Activated B cell treated with CpG ODN at 0.5 μM for 24 hours (primary cell): ENCODE measurements around the gene HBS1L. TPM values are rescaled to one million over a fixed set of nuclear protein-coding genes. Genes with fewer than 3 reads are reported as not detected.

Source experiments
- ATAC-seq: fragments of 200-7000 bp; cut with Tn5 transposase; one replicate; pipeline ENCODE4 v1.10.0; 2021; ENCODE audit warnings: low read depth, mild to moderate bottlenecking, moderate library complexity
- CTCF ChIA-PET: fragments of 350-600 bp; sonication (Branson Sonifier 250); formaldehyde crosslinking; loops from one replicate; lab custom pipeline; 2021; ENCODE audit warnings: antibody characterized with exemption; lab: Charles Lee
- POLR2A ChIA-PET: fragments of 350-600 bp; sonication (Branson Sonifier 250); formaldehyde crosslinking; loops from one replicate; lab custom pipeline; 2021; ENCODE audit warnings: antibody characterized with exemption; lab: Charles Lee
- DNase-seq: peaks from one replicate; pipeline ENCODE4 v3.0.0; 2022
- H3K27ac Mint-ChIP-seq: one replicate; pipeline ENCODE4 v1.8.0; 2020; ENCODE audit warnings: mixed read lengths
- H3K27me3 Mint-ChIP-seq: one replicate; pipeline ENCODE4 v1.8.0; 2021; ENCODE audit warnings: mixed read lengths
- H3K36me3 Mint-ChIP-seq: one replicate; pipeline ENCODE4 v1.8.0; 2021; ENCODE audit warnings: low read depth, mixed read lengths
- H3K4me1 Mint-ChIP-seq: one replicate; pipeline ENCODE4 v1.8.0; 2021; ENCODE audit warnings: mixed read lengths
- H3K4me3 Mint-ChIP-seq: one replicate; pipeline ENCODE4 v1.8.0; 2020; ENCODE audit warnings: mild to moderate bottlenecking, mixed read lengths
- H3K9me3 Mint-ChIP-seq: one replicate; pipeline ENCODE4 v1.8.0; 2020; ENCODE audit warnings: mixed read lengths
- intact Hi-C: fragments of 100-400 bp; cut with micrococcal nuclease; formaldehyde crosslinking; loops from one replicate; pipeline ENCODE4 v1.15.1; 2024
- total RNA-seq: library from RNA; stranded (reverse); gene quantifications from 2 replicates; pipeline ENCODE4 v1.2.3, GENCODE V29; 2022
- TF ChIP-seq, protein P1 (sequence below): fragments of 200-600 bp; IDR thresholded peaks from one replicate; pipeline ENCODE4 v1.8.0; 2022; ENCODE audit warnings: antibody characterized with exemption, mild to moderate bottlenecking

HBS1L gene
- total RNA-seq, 1 donor from 2014 or later, result 67.5 TPM

DNA sequence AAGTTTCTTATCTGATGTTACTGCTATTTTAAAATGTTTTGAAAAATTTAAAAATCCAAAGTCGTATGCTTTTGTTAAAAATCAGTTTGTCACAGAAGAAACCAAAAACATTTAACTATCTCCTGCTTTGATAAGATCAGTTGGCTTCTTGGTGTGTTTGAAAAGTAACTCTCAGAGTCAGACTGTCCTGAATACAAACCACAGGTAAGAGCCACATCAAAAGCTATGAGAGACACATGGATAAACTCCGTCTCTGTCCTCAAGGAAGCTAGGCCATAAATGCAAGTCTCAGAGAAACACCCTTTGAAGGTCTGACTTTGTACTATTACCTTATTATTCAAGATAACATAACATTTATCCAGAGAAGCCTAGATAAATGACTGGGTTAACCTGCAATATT, 7.7 kb downstream of the HBS1L start:
- Mint-ChIP-seq H3K9me3 (no peaks in the 10 kb centered on the region), H3K27ac (no peak overlapping the region), H3K4me1 (peaks cover 48% of the 10 kb centered on the region), H3K27me3 (no peaks in the 10 kb centered on the region), H3K36me3 (peaks cover 33% of the 10 kb centered on the region), H3K4me3 (no peak overlapping the region)
- POLR2A ChIA-PET, result interaction anchor here (1.7 kb wide), 1 partner anchor 8 kb away, joined by 8 read pairs; the partner anchor contains the start of gene HBS1L
- TF ChIP-seq, protein P1, sequence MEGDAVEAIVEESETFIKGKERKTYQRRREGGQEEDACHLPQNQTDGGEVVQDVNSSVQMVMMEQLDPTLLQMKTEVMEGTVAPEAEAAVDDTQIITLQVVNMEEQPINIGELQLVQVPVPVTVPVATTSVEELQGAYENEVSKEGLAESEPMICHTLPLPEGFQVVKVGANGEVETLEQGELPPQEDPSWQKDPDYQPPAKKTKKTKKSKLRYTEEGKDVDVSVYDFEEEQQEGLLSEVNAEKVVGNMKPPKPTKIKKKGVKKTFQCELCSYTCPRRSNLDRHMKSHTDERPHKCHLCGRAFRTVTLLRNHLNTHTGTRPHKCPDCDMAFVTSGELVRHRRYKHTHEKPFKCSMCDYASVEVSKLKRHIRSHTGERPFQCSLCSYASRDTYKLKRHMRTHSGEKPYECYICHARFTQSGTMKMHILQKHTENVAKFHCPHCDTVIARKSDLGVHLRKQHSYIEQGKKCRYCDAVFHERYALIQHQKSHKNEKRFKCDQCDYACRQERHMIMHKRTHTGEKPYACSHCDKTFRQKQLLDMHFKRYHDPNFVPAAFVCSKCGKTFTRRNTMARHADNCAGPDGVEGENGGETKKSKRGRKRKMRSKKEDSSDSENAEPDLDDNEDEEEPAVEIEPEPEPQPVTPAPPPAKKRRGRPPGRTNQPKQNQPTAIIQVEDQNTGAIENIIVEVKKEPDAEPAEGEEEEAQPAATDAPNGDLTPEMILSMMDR, result no peak
- CTCF ChIA-PET, result no interaction called here
- intact Hi-C loops, result no loop called here
- DNase-seq, result no peak
- ATAC-seq, result no peak

DNA sequence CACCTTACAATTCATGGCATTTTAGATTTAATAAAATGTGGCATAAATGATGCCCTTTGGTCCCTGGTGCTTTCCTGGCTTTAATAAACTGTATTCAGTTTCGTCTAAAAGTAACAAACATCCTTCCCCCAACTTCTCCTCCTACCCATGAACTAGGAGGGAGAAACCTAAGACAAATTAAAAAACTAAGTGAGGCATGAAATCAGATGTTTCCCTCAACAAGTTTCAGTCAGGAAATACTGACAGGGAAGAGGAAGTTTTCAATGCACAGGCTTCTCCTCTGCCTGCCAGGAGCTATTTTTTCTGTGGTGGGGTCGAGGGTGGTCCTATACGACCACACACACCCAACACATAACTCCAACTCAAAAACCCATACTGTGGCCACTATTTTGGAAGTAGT, 10.0 kb downstream of the HBS1L start:
- Mint-ChIP-seq H3K9me3 (no peaks in the 10 kb centered on the region), H3K4me1 (peaks cover 41% of the 10 kb centered on the region), H3K36me3 (peaks cover 36% of the 10 kb centered on the region), H3K4me3 (peak overlapping the region; percentile 26), H3K27me3 (no peaks in the 10 kb centered on the region), H3K27ac (peak overlapping the region; percentile 43)
- DNase-seq (no peak), ATAC-seq (peak; percentile 21)
- TF ChIP-seq, protein P1, result no peak
- intact Hi-C loops, result loop anchor here (1.0 to 2.0 kb wide), 2 partner anchors 10 to 14 kb away; partner anchors contain the start of gene HBS1L
- CTCF ChIA-PET, result no interaction called here
- POLR2A ChIA-PET, result interaction anchor here (1.0 kb wide), 1 partner anchor 10 kb away, joined by 4 read pairs; the partner anchor contains the start of gene HBS1L

DNA sequence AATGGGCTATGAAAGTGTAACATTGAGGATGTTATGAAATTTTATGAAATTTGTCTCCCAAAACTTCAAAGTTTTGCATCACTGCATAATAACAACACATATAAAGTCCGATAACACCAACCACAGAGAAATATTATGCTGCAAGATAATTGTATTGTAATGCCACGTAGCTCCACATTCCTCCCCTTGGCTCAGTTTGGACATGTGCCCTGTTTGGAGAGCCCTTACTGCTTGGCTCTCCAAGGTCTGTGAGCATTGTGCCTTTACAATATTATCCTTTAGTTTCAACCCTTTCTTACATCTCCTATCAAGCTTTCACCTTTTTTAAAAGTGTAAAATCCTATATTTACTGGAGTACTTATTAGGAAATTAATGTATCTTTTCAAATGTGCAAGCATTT, 10.8 kb downstream of the HBS1L start:
- no peak overlapping the region for H3K27ac Mint-ChIP-seq
- no peak for DNase-seq
- no peak for ATAC-seq
- no peak overlapping the region for H3K4me3 Mint-ChIP-seq
- peaks cover 39% of the 10 kb centered on the region for H3K36me3 Mint-ChIP-seq
- CTCF ChIA-PET, result no interaction called here
- H3K27me3 Mint-ChIP-seq, result no peaks in the 10 kb centered on the region
- TF ChIP-seq, protein P1, result no peak
- no peaks in the 10 kb centered on the region for H3K9me3 Mint-ChIP-seq
- intact Hi-C loops, result loop anchor here (2.0 kb wide), 1 partner anchor 13 kb away; no protein-coding TSS in a partner anchor
- peaks cover 41% of the 10 kb centered on the region for H3K4me1 Mint-ChIP-seq
- POLR2A ChIA-PET, result interaction anchor here (1.4 kb wide), 1 partner anchor 11 kb away, joined by 3 read pairs; the partner anchor contains the start of gene HBS1L

DNA sequence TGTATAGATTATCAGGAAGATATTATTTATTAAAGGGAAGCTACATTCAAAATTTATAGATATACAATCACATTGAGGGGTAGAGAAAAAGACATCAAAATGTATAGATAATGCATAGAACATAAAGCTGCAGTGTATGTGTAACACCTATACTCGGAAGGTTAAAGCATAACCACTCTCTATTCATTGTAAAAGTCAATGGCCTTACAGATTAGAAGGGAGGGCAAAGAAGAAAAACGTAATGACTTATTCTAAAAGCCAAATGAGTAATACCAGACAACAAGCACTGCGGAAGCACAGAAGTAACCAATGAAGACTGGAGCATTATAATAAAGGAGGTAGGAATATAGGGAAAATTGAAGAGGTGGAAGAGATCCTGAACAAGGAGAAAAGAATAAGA, 11.3 kb downstream of the HBS1L start:
- no peaks in the 10 kb centered on the region for H3K9me3 Mint-ChIP-seq
- H3K36me3 Mint-ChIP-seq, result peaks cover 37% of the 10 kb centered on the region
- POLR2A ChIA-PET, result interaction anchor here (1.4 kb wide), 1 partner anchor 11 kb away, joined by 3 read pairs; the partner anchor contains the start of gene HBS1L
- H3K4me3 Mint-ChIP-seq, result no peak overlapping the region
- no peak for DNase-seq
- CTCF ChIA-PET, result no interaction called here
- no peaks in the 10 kb centered on the region for H3K27me3 Mint-ChIP-seq
- peaks cover 41% of the 10 kb centered on the region for H3K4me1 Mint-ChIP-seq
- TF ChIP-seq, protein P1, result no peak
- intact Hi-C loops, result no loop called here
- no peak for ATAC-seq
- peak overlapping the region; percentile 32 for H3K27ac Mint-ChIP-seq

DNA sequence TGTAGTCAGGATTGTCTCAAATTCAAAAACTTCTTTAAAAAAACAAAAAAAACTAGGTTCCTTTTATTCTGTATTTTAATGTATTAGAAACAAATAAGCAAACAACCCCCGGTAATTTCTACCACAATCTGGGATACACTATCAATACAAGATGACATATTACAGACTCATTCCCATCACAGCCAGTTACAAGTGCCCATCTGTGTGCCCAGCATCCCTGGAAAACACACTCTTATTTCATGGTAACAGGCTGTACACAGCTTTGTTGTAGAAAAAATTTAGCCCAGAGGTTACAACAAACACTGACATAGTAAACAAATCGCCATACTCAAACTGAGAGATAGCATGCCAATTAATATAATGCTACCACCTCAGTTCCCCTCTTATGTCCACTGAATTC, 16.3 kb downstream of the HBS1L start:
- no peak overlapping the region for H3K27ac Mint-ChIP-seq
- peaks cover 8% of the 10 kb centered on the region for H3K4me1 Mint-ChIP-seq
- H3K4me3 Mint-ChIP-seq, result no peak overlapping the region
- CTCF ChIA-PET, result no interaction called here
- no peak for DNase-seq
- peaks cover 61% of the 10 kb centered on the region for H3K36me3 Mint-ChIP-seq
- TF ChIP-seq, protein P1, result no peak
- intact Hi-C loops, result no loop called here
- POLR2A ChIA-PET, result no interaction called here
- H3K9me3 Mint-ChIP-seq, result no peaks in the 10 kb centered on the region
- no peak for ATAC-seq
- no peaks in the 10 kb centered on the region for H3K27me3 Mint-ChIP-seq
